Transverse colon (tissue), 4 donors: ENCODE results near the gene PPM1L. TPM values are rescaled to one million over a fixed set of nuclear protein-coding genes. Genes with fewer than 3 reads are reported as not detected.

Source experiments
- DNase-seq: peaks from one replicate; pipeline ENCODE4 v3.0.0-alpha.2; 2019
- H3K27ac ChIP-seq, 4 donors: fragments of 200-600 bp; sonication (generic); 2 replicates each; pipeline ENCODE4 v1.5.1; 2016 to 2018; ENCODE audit warnings: inconsistent platforms in 4 of 4
- H3K27me3 ChIP-seq: fragments of 200-600 bp; sonication (generic); 2 replicates; pipeline ENCODE4 v1.5.1; 2017; ENCODE audit warnings: inconsistent platforms
- H3K36me3 ChIP-seq, 4 donors: fragments of 200-600 bp; sonication (generic); 2 replicates each; pipeline ENCODE4 v1.5.1; 2017 to 2019; ENCODE audit warnings: inconsistent platforms in 4 of 4
- H3K4me1 ChIP-seq, 4 donors: fragments of 200-600 bp; sonication (generic); 2 replicates each; pipeline ENCODE4 v1.5.1; 2017 to 2020; ENCODE audit warnings: inconsistent platforms in 4 of 4
- H3K4me3 ChIP-seq, 4 donors: fragments of 200-600 bp; sonication (generic); 1 replicate in 1 of 4; 2 replicates in 3 of 4; pipeline versions ENCODE4 v1.5.1 to v1.6.1; 2017 to 2019; ENCODE audit warnings: inconsistent platforms in 4 of 4
- H3K9me3 ChIP-seq, 2 donors: fragments of 200-600 bp; sonication (generic); 2 replicates each; pipeline ENCODE4 v1.5.1; 2017 to 2019; ENCODE audit warnings: inconsistent platforms in 2 of 2
- CTCF ChIP-seq, 5 experiments: fragments of 200-600 bp in 3 of 5; fragments of 450-650 bp in 2 of 5; sonication (generic) in 3 of 5; IDR thresholded peaks; 1 replicate in 2 of 5; 2 replicates in 3 of 5; pipeline ENCODE4 v1.5.1; 2016 to 2017; ENCODE audit warnings: antibody characterized with exemption in 5 of 5, inconsistent platforms in 3 of 5, mild to moderate bottlenecking in 2 of 5, moderate library complexity in 1 of 5
- EP300 ChIP-seq: sonication (generic); formaldehyde crosslinking; IDR thresholded peaks from one replicate; pipeline ENCODE4 v1.6.1; 2017; ENCODE audit warnings: antibody characterized with exemption, low read depth
- POLR2A ChIP-seq: fragments of 450-650 bp; IDR thresholded peaks from one replicate; pipeline ENCODE4 v1.6.1; 2016; ENCODE audit warnings: antibody characterized with exemption, mild to moderate bottlenecking, moderate library complexity
- POLR2AphosphoS5 ChIP-seq, 3 donors: sonication (generic); formaldehyde crosslinking; IDR thresholded peaks; one replicate each; pipeline ENCODE4 v1.6.1; 2016; ENCODE audit warnings: antibody characterized with exemption in 3 of 3
- WGBS, 2 donors: methylation state at CpG; one replicate each; pipeline ENCODE4 v1.1.5; 2018; ENCODE audit warnings: low coverage in 1 of 2; 5-methylcytosine and 5-hydroxymethylcytosine counted together
- in situ Hi-C, 4 donors: fragments of 200-750 bp; cut with MboI; loops; one replicate each; pipeline versions ENCODE4 v1.15.0 to v1.15.1; 2017; ENCODE audit warnings: low sequenced_read_pairs in 3 of 4, low pct_ligation_motif_present in 1 of 4, low pct_unique_long_range_greater_than_20kb in 1 of 4
- intact Hi-C: fragments of 100-400 bp; cut with DNase I; formaldehyde crosslinking; loops from one replicate; pipeline ENCODE4 v1.15.1; 2023; ENCODE audit warnings: low total_unique reads
- total RNA-seq, 4 donors: library from RNA; depleted of rRNA; stranded (reverse); fragments of >200 nt; gene quantifications; one replicate each; pipeline ENCODE4 v1.1.0, GENCODE V29; 2016

Gene PPM1L
- total RNA-seq, 4 donors from 2014 or later, result 17.2 to 35.5 (median 25.6) TPM

- no peaks in the 10 kb centered on the region for H3K36me3 ChIP-seq
- no peak overlapping the region for H3K4me3 ChIP-seq
- in situ Hi-C loops (no loop called here), intact Hi-C loops (no loop called here)
- H3K27ac ChIP-seq, result no peak overlapping the region
- DNase-seq, result no peak
- H3K4me1 ChIP-seq, result no peaks in the 10 kb centered on the region
- no peak for TF ChIP-seq POLR2AphosphoS5 (IDR thresholded peaks at IDR 0.05)
- no peak for TF ChIP-seq EP300
- TF ChIP-seq POLR2A, result no peak
- no peak for TF ChIP-seq CTCF (IDR thresholded peaks at IDR 0.05)
- WGBS, 2 donors, result 65 to 80% methylated on average over 1 of the region's 1 CpG
- no peaks in the 10 kb centered on the region for H3K27me3 ChIP-seq
- no peaks in the 10 kb centered on the region for H3K9me3 ChIP-seq
Measured at GRCh38 chr3:160860346-160860745, 104.3 kb downstream of the PPM1L start.

GRCh38 chr3:160869825-160870224, 113.8 kb downstream of the PPM1L start:
- no peak for DNase-seq
- no peak overlapping the region for H3K27ac ChIP-seq

GRCh38 chr3:160870327-160870726, 114.3 kb downstream of the PPM1L start:
- DNase-seq, result no peak
- intact Hi-C loops (no loop called here), in situ Hi-C loops (no loop called here)
- Histone ChIP-seq H3K27me3 (no peaks in the 10 kb centered on the region), H3K9me3 (no peaks in the 10 kb centered on the region), H3K27ac (no peak overlapping the region), H3K4me1 (no peaks in the 10 kb centered on the region), H3K36me3 (no peaks in the 10 kb centered on the region), H3K4me3 (no peak overlapping the region)
- no peak for TF ChIP-seq POLR2AphosphoS5 (IDR thresholded peaks at IDR 0.05)
- TF ChIP-seq CTCF (IDR thresholded peaks at IDR 0.05), result no peak
- TF ChIP-seq POLR2A, result no peak
- TF ChIP-seq EP300, result no peak
- WGBS, 2 donors, result 67 to 87% methylated on average over 4 of the region's 4 CpGs

More at GRCh38 chr3:160869825-160870224, 113.8 kb downstream of the PPM1L start:
- no peak for TF ChIP-seq POLR2AphosphoS5 (IDR thresholded peaks at IDR 0.05)
- TF ChIP-seq CTCF (IDR thresholded peaks at IDR 0.05), result no peak
- no peak for TF ChIP-seq EP300
- no peak for TF ChIP-seq POLR2A
- Histone ChIP-seq H3K4me1 (no peaks in the 10 kb centered on the region), H3K4me3 (no peak overlapping the region), H3K36me3 (no peaks in the 10 kb centered on the region), H3K9me3 (no peaks in the 10 kb centered on the region), H3K27me3 (no peaks in the 10 kb centered on the region)
- in situ Hi-C loops (no loop called here), intact Hi-C loops (no loop called here)
- WGBS, 2 donors, result 82 to 100% methylated on average over 1 to 2 of the region's 2 CpGs

- intact Hi-C loops (no loop called here), in situ Hi-C loops (no loop called here)
- H3K36me3 ChIP-seq, result no peaks in the 10 kb centered on the region
Measured at GRCh38 chr3:160874736-160875135, 118.7 kb downstream of the PPM1L start.

More at GRCh38 chr3:160874736-160875135, 118.7 kb downstream of the PPM1L start:
- DNase-seq, result no peak
- H3K27ac ChIP-seq, result no peak overlapping the region
- H3K4me3 ChIP-seq, result no peak overlapping the region
- no peaks in the 10 kb centered on the region for H3K27me3 ChIP-seq
- TF ChIP-seq EP300 (no peak), POLR2A (no peak), CTCF (IDR thresholded peaks at IDR 0.05) (no peak), POLR2AphosphoS5 (IDR thresholded peaks at IDR 0.05) (no peak)
- H3K9me3 ChIP-seq, result peaks cover 0 to 5% of the 10 kb centered on the region in 2 donors
- H3K4me1 ChIP-seq, result no peaks in the 10 kb centered on the region
